HG03280 (cell line): ENCODE measurements around the gene PCCB.
"Not testable (repeated sequence)": the region's sequence is repeated elsewhere in the genome, so short reads cannot be mapped to it uniquely, and the experiment has no call there.

Experiments
- ATAC-seq: cut with Tn5 transposase; IDR thresholded peaks from one replicate; pipeline ENCODE4 v1.9.1; 2021; ENCODE audit warnings: mild to moderate bottlenecking, moderate library complexity; ENCODE audit not compliant: unreplicated experiment

Gene PCCB

GRCh38 chr3:136261826-136262225, 11.7 kb downstream of the PCCB start:
- no peak for ATAC-seq

- ATAC-seq = no peak
Observed at GRCh38 chr3:136262559-136262958, 12.4 kb downstream of the PCCB start.

- no peak for ATAC-seq
Observed at GRCh38 chr3:136263251-136263650, 13.1 kb downstream of the PCCB start.

- ATAC-seq = peak; percentile 72
Observed at GRCh38 chr3:136266468-136267125, 16.5 kb downstream of the PCCB start.

- no peak for ATAC-seq
Observed at GRCh38 chr3:136267235-136267634, 17.1 kb downstream of the PCCB start.

GRCh38 chr3:136270179-136270578, 20.0 kb downstream of the PCCB start:
- no peak for ATAC-seq

GRCh38 chr3:136271626-136272025, 21.5 kb downstream of the PCCB start:
- not testable (repeated sequence) for ATAC-seq

- no peak for ATAC-seq
Observed at GRCh38 chr3:136276049-136276755, 26.1 kb downstream of the PCCB start.

GRCh38 chr3:136277115-136277514, 27.0 kb downstream of the PCCB start:
- ATAC-seq = no peak

- ATAC-seq = no peak
Observed at GRCh38 chr3:136277634-136278033, 27.5 kb downstream of the PCCB start.

GRCh38 chr3:136279092-136279491, 29.0 kb downstream of the PCCB start:
- no peak for ATAC-seq

- ATAC-seq = no peak
Observed at GRCh38 chr3:136280961-136281360, 30.8 kb downstream of the PCCB start.

- ATAC-seq = no peak
Observed at GRCh38 chr3:136281966-136282520, 31.9 kb downstream of the PCCB start.

GRCh38 chr3:136283627-136284026, 33.5 kb downstream of the PCCB start:
- ATAC-seq = no peak

GRCh38 chr3:136291302-136291701, 41.2 kb downstream of the PCCB start:
- ATAC-seq = no peak

- ATAC-seq = no peak
Observed at GRCh38 chr3:136292500-136292899, 42.4 kb downstream of the PCCB start.

- ATAC-seq = no peak
Observed at GRCh38 chr3:136293279-136293678, 43.1 kb downstream of the PCCB start.

GRCh38 chr3:136294176-136294575, 44.0 kb downstream of the PCCB start:
- ATAC-seq = no peak

GRCh38 chr3:136296960-136297359, 46.8 kb downstream of the PCCB start:
- no peak for ATAC-seq

- no peak for ATAC-seq
Observed at GRCh38 chr3:136297826-136298225, 47.7 kb downstream of the PCCB start.

GRCh38 chr3:136300444-136300843, 50.3 kb downstream of the PCCB start:
- no peak for ATAC-seq

GRCh38 chr3:136305879-136306278, 55.7 kb downstream of the PCCB start:
- no peak for ATAC-seq
